HG03520 (cell line): Measurements from ENCODE around the gene AHR.
"Not testable (repeated sequence)": the region's sequence is repeated elsewhere in the genome, so short reads cannot be mapped to it uniquely, and the experiment has no call there.

Experiments
- ATAC-seq: cut with Tn5 transposase; IDR thresholded peaks from one replicate; pipeline ENCODE4 v1.9.1; 2021; ENCODE audit warnings: mild to moderate bottlenecking, moderate library complexity; ENCODE audit not compliant: unreplicated experiment

Gene AHR

DNA sequence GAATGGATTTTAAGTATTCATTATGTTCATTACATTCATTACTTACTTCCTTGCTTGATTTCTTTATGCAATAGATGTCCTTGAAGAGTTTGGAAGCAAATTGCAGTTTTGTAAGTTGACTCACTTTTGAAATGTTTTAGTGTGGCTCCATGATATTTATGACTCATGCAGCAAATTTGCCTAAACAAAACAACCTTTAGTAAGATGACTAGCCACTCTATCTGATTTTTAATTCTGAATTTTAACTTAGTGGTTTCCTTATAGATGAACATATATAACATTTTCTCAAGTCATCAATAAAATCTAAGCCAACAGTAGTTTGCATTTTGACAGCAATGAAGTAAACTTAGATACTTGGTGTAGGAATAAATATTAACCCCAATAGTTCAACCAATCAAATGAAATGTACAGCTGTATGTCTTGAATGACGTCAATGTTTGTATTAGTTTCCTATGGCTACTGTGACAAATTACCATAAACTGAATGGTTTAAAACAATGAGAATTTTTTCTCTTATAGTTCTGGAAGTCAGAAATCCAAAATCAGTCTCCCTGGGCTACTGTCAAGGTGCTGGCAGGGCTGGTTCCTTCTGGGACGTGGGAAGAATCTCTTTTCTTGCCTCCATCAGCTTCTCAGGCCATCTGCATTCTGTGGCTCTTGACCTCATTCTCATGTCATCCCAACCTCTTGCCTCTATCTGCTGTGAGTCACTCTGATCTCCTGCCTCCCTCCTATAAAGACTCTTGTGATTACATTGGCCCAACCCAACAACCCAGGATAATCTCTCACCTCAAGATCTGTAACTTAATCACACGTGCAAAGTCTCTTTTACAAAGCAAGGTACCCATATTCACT lies 73.4 kb downstream of the AHR start:
- no peak for ATAC-seq

- no peak for ATAC-seq
Observed at GRCh38 chr7:17374157-17374556, 75.7 kb downstream of the AHR start.

DNA sequence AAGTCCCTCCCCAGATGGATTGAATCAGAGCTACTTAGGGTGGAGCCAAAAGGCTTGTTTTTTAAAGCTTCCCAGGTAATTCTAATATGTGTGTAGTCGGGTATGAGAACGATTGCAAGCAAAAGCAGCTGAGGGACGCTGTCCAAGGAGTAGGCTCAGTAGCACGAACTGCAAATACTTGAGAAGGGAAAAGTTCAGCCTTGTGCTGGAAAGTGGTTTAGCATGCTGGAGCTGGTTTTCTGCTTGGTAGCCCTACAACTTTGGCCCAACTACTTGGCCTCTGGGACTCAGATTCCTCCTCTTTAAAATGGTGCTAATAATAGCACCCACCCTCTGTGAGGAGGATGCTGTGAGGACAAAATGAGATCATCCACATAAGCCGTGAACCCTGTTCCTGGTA lies 76.2 kb downstream of the AHR start:
- ATAC-seq, result no peak

DNA sequence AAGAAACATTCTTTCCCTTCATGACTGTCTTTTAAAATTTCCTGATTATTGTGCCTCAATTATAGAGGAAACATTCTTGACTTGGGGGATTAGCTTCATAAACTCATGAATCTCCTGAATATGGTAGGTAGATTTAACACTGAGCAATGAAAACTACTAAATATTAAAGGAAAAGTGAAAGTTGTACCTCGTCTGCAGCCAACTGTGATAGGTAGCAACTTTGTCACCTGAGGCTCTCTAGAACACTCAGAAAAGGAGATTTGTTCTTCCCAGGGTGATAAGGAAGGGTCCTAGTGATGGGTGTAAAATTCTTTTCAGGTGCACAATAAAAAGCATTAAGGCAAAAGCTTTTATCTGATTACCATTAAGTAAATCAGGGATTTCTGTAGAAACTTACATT lies 78.1 kb downstream of the AHR start:
- no peak for ATAC-seq

DNA sequence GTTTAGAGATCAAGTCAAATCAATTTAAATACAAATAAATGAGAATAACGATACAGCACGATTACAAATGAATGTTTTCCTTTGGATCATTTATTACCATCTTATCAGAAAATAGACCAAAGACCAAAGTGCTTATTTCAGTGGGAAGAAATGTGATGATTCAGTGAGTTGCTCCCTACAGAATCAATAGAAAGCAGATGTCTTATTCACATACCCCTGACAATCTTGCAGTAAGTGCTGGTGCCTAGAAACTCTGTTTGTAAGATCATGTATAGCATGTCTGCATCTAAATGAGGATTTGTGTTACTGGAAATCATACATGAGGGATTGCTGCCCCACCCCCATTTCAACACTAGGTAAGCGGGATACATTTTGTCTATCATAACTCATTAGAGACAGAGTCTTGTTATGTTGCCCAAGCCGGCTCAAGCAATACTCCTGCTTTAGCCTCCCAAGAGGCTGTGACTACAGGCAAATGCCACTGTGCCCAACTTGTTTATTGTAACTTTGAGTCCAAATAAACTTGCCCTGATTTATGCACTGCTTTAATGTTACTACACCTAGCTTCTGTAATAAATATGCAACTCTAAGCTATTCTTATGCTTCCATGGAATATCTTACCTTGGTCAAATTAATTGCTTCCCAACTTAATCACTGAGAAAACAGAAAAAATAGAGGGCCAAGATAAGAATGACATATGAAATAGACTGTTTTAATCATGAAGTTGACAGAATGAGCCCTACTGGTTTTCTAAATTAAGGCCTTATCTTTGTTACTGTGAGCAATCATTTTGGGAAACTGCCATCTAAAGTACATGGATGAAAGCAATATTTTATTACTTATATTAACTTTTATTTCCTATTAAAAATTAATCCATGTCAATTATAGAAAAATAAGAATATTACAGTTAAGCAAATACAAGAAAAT lies 82.5 kb downstream of the AHR start:
- no peak for ATAC-seq

DNA sequence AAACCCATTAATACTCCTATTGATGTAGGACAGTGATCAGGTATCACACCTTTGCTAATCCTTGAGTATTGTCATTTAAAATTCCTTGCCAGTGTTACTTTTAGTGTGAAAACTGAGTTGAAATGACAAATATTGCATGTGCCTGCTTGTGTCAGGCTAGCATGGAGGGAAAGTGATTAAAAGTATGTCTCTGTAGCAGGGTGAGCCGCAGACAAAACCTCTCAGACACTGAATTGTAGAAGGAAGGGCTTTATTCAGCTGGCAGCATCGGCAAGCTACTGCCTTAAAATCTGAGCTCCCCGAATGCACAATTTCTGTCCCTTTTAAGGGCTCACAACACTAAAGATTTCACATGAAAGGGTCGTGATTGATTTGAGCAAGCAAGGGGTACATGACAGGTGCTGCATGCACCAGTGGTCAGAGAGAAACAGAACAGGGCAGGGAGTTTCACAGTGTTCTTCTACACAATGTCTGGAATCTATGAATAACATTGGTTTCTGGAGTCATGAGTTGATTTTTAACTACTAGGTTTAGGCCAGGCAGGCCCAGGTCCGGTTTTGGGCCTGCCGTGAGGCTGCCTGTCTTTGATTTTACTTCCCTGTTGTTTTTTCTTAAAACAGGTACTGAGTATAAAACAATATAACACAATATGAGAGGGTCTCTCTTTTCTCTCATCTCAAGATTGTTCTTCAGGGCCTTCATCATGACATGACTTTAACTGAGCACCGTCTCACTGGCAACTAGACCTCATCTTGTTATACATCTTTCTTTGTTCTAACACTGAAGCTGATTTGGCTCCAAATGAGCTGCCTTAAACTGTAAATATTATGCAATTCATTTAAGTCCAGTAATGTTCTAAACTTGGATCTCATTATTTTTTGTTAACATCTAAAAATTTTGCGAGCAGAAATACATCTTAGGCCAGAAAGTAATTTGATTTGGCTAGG lies 84.2 kb downstream of the AHR start:
- not testable (repeated sequence) for ATAC-seq

DNA sequence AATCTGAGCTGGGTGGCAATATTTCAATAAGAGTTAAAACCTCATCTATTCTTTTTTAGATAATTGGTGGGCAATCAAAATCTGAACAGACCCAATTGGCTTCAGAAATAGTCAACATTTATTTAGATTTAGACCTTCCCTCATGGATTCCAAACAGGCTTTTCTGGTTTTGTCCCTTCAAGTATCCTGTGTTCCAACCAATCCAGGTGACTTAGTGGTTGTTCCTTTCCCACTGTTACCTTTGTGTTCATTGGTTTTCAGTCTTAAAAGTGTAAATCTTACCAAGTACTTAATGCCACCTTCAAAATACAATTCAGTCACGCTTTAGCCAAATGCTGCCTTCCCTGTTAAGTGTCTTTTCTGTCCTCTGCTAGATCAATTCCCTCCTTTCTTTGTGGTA lies 85.9 kb downstream of the AHR start:
- no peak for ATAC-seq

DNA sequence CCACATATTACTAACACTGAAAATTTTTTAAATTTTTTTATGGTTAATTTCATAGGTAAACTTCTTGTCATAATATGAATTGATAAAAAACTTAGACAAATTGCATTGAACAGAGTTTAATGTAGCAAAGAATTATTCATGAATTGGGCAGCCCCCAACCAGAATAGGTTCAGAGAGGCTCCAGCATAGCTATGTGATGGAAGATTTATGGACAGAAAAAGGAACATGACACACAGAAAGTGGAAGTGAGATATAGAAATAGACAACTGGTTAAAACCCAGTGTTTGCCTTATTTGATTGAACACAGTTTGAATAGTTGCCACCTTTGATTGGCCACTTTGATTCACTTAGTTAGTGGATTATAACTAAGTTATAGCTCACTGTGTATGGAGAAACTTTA lies 87.2 kb downstream of the AHR start:
- no peak for ATAC-seq

DNA sequence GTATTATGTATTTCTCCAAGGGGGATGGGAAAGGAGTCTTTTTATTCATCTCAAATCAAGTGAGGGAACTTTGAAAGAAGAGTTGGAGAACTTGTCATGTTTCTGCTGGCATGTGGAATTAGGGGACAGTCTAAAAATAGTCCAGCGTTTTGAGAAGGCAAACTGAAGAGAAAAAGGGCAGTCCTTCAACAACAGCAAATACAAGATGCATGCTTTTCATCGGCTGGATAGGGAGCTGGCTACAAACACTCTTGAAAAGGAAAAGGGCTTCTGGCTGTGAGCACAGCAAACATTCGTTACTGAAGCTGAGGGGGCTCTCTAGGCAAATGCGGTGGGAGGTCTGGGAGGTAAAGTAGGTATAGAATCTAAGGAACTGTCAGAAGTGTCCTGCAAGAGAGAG lies 91.9 kb downstream of the AHR start:
- no peak for ATAC-seq

DNA sequence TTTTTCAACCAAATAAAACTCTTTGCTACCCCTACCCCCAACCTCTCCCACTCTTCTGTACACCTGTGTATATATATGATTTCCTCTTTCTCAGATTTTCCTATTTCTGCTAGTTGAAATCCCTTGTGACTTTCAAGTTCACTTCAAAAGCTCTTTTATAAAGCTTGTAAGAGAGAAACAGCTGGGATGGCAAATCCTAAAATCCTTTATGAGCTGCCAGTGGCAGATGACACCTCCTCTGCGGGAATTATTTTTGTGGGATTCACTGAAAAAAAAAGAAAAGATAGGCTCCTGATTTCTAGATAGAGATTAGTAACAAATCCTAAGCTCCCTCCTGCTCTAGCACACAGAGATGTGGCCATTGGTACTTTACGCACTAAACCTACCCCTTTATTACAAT lies 92.9 kb downstream of the AHR start:
- ATAC-seq, result no peak

DNA sequence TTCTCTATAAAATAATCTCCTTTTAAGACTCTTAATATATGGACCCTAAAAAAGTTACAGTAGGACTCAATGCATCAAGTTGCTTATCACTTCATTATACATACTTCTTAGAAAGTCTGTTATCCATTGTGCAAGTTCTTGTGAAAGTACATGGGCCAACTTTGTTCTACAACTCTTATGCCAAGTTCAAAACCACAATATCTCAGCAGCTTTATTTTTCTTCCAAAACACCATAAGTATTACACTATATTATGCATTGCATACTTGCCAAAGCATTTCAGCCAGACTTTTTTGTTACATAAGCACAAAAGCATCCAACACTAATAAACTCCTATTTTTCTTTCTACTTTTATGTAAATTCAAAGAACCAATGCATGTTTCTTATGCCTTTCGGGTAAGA lies 94.4 kb downstream of the AHR start:
- ATAC-seq, result no peak

DNA sequence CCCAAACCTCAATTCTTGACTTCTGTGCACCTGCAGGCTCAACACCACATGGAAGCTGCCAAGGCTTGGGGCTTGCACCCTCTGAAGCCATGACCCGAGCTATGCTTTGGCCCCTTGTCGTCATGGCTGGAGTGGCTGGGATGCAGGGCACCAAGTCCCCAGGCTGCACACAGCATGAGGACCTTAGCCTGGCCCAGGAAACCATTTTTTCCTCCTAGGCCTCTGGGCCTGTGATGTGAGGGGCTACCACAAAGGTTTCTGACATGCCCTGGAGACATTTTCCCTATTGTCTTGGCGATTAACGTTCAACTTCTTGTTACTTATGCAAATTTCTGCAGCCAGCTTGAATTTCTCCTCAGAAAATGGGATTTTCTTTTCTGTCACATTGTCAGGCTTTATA lies 96.1 kb downstream of the AHR start:
- not testable (repeated sequence) for ATAC-seq
